HAP-1 (cell line): ENCODE results near the gene PEAR1.

ENCODE experiments used
- DNase-seq, 2 experiments: peaks; one replicate each; pipeline ENCODE4 v3.0.0-alpha.2; 2016 to 2020; ENCODE audit warnings: low spot score in 2 of 2
- H3K27me3 ChIP-seq: fragments of 250-450 bp; sonication (Bioruptor Pico); 2 replicates; pipeline ENCODE4 v1.5.1; 2020; ENCODE audit warnings: low read depth, mild to moderate bottlenecking, moderate library complexity
- H3K36me3 ChIP-seq: fragments of 250-450 bp; sonication (Bioruptor Pico); replicated peaks from 2 replicates; pipeline ENCODE4 v1.5.1; 2020; ENCODE audit warnings: mild to moderate bottlenecking
- H3K4me1 ChIP-seq: fragments of 250-450 bp; sonication (Bioruptor Pico); 2 replicates; pipeline ENCODE4 v1.5.1; 2020; ENCODE audit warnings: mild to moderate bottlenecking
- H3K4me3 ChIP-seq: fragments of 250-450 bp; sonication (Bioruptor Pico); 2 replicates; pipeline ENCODE4 v1.5.1; 2020; ENCODE audit warnings: mild to moderate bottlenecking, moderate library complexity
- H3K9me3 ChIP-seq: fragments of 250-450 bp; sonication (Bioruptor Pico); 2 replicates; pipeline ENCODE4 v1.5.1; 2020; ENCODE audit warnings: mild to moderate bottlenecking, moderate library complexity
- in situ Hi-C: fragments of 300-500 bp; cut with MboI; formaldehyde crosslinking; loops from 3 replicates; pipeline ENCODE4 v1.14.3; 2020; ENCODE audit warnings: low sequenced_read_pairs, inconsistent platforms, mixed read lengths

The PEAR1 gene

GRCh38 chr1:156881663-156882062 is 11.9 kb upstream of the PEAR1 start:
- DNase-seq, result no peak
- in situ Hi-C loops, result no loop called here
- Histone ChIP-seq H3K36me3 (no peaks in the 10 kb centered on the region), H3K27me3 (peaks cover 4% of the 10 kb centered on the region; the same call in 1 of the 2 replicates), H3K9me3 (no peaks in the 10 kb centered on the region), H3K4me1 (no peaks in the 10 kb centered on the region), H3K4me3 (no peak overlapping the region)

DNA sequence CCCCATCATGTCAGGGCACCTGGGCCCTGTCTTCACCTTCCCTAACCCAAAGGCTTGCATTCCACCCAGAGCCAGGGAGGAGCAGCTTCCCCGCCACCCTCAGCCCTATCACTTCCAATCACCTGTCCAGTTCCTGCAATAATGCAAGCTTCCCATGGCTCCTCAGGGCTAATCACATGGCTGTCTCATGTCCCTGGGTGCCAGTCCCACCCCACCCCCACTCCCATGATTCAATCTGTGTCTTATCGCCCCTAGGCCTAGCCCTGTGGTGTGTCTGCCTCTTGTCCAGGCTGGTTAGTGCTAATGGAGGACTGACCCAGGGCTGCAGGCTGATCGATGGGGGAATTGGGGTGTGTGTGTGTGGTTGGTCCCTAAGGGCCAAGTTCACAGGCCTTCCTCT is 11.0 kb upstream of the PEAR1 start:
- no peaks in the 10 kb centered on the region for H3K36me3 ChIP-seq
- DNase-seq, result no peak
- H3K4me3 ChIP-seq, result no peak overlapping the region
- no peaks in the 10 kb centered on the region for H3K4me1 ChIP-seq
- in situ Hi-C loops, result no loop called here
- peaks cover 4% of the 10 kb centered on the region; the same call in 1 of the 2 replicates for H3K27me3 ChIP-seq
- no peaks in the 10 kb centered on the region for H3K9me3 ChIP-seq

GRCh38 chr1:156883919-156884318 is 9.6 kb upstream of the PEAR1 start:
- in situ Hi-C loops, result no loop called here
- DNase-seq, result no peak
- no peaks in the 10 kb centered on the region for H3K4me1 ChIP-seq
- H3K9me3 ChIP-seq, result no peaks in the 10 kb centered on the region
- H3K4me3 ChIP-seq, result no peak overlapping the region
- H3K27me3 ChIP-seq, result no peaks in the 10 kb centered on the region
- H3K36me3 ChIP-seq, result no peaks in the 10 kb centered on the region

DNA sequence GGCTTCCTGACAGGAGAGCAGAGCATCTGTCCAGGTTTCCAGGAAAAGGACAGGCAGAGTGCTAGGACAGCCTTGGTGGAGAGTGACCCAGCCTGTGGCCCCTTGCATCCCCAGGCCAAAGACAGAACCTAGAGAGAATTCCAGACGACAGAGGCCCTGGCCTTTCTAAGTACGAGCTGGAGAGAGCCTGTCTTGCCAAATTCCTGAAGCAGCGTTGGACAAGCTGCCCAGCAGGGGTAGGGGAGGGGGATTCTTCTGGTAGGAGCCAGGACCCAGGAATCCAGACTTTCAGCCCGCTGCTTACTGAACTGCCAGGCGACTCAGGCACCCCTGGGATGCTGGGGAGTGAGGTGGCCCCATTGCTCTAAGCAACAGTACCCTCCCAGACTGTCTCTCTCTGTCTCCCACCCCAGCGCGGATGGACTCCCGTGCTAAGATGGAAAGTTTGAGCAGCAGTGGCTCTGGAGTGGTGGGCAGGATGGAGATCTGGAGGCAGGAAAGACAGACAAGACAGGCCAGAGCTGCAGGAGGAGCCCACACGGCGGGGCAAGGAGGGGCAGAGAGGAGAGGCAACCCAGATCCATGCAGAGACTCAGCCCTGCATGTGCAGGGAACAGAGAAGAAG is 8.8 kb upstream of the PEAR1 start:
- no peak for DNase-seq
- no peaks in the 10 kb centered on the region for H3K9me3 ChIP-seq
- no peaks in the 10 kb centered on the region for H3K27me3 ChIP-seq
- no peaks in the 10 kb centered on the region for H3K36me3 ChIP-seq
- H3K4me3 ChIP-seq, result no peak overlapping the region
- in situ Hi-C loops, result no loop called here
- H3K4me1 ChIP-seq, result no peaks in the 10 kb centered on the region

GRCh38 chr1:156885314-156885713 is 8.2 kb upstream of the PEAR1 start:
- no peaks in the 10 kb centered on the region for H3K36me3 ChIP-seq
- H3K4me3 ChIP-seq, result no peak overlapping the region
- DNase-seq, result no peak
- no peaks in the 10 kb centered on the region for H3K9me3 ChIP-seq
- H3K27me3 ChIP-seq, result no peaks in the 10 kb centered on the region
- H3K4me1 ChIP-seq, result peaks cover 5% of the 10 kb centered on the region
- in situ Hi-C loops, result no loop called here

DNA sequence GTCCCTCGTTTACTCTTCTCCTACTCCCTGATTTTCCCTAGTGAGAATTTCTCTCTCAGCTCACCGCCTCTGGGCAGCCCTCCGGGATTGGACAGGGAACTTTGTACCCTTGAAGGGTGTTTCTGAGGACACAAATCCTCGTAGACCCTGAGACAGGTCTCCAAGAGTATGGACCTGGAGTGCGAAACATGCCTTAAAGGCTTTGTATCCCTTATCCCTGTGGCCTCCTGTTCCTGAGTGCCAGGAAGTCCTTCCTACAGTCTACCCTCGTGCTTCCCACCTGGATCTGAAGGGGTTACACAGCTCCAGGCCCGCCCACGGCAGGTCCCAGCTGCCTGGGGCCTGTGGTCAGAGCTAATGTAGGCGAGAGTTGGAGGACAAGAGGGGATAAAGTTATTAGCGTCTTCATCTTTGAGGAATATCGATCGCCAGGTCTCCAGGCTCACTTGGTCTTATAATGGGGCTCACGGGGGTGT is 7.6 kb upstream of the PEAR1 start:
- H3K9me3 ChIP-seq, result no peaks in the 10 kb centered on the region
- in situ Hi-C loops, result no loop called here
- DNase-seq, result no peak
- no peaks in the 10 kb centered on the region for H3K27me3 ChIP-seq
- no peak overlapping the region for H3K4me3 ChIP-seq
- H3K4me1 ChIP-seq, result peaks cover 9% of the 10 kb centered on the region
- H3K36me3 ChIP-seq, result no peaks in the 10 kb centered on the region

- H3K27me3 ChIP-seq, result no peaks in the 10 kb centered on the region
- no peak for DNase-seq
- no peaks in the 10 kb centered on the region for H3K36me3 ChIP-seq
- H3K4me3 ChIP-seq, result no peak overlapping the region
- in situ Hi-C loops, result no loop called here
- H3K4me1 ChIP-seq, result peaks cover 17% of the 10 kb centered on the region
- H3K9me3 ChIP-seq, result no peaks in the 10 kb centered on the region
Measured at GRCh38 chr1:156886583-156887281, 6.8 kb upstream of the PEAR1 start.

GRCh38 chr1:156887317-156887716 is 6.2 kb upstream of the PEAR1 start:
- no peak overlapping the region for H3K4me3 ChIP-seq
- in situ Hi-C loops, result no loop called here
- DNase-seq, result no peak
- no peaks in the 10 kb centered on the region for H3K9me3 ChIP-seq
- H3K36me3 ChIP-seq, result no peaks in the 10 kb centered on the region
- H3K27me3 ChIP-seq, result no peaks in the 10 kb centered on the region
- peaks cover 21% of the 10 kb centered on the region for H3K4me1 ChIP-seq

- Histone ChIP-seq H3K4me1 (peaks cover 21% of the 10 kb centered on the region), H3K36me3 (no peaks in the 10 kb centered on the region), H3K27me3 (no peaks in the 10 kb centered on the region), H3K9me3 (no peaks in the 10 kb centered on the region), H3K4me3 (no peak overlapping the region)
- DNase-seq, result no peak
- in situ Hi-C loops, result no loop called here
Measured at GRCh38 chr1:156887734-156888133, 5.8 kb upstream of the PEAR1 start.

DNA sequence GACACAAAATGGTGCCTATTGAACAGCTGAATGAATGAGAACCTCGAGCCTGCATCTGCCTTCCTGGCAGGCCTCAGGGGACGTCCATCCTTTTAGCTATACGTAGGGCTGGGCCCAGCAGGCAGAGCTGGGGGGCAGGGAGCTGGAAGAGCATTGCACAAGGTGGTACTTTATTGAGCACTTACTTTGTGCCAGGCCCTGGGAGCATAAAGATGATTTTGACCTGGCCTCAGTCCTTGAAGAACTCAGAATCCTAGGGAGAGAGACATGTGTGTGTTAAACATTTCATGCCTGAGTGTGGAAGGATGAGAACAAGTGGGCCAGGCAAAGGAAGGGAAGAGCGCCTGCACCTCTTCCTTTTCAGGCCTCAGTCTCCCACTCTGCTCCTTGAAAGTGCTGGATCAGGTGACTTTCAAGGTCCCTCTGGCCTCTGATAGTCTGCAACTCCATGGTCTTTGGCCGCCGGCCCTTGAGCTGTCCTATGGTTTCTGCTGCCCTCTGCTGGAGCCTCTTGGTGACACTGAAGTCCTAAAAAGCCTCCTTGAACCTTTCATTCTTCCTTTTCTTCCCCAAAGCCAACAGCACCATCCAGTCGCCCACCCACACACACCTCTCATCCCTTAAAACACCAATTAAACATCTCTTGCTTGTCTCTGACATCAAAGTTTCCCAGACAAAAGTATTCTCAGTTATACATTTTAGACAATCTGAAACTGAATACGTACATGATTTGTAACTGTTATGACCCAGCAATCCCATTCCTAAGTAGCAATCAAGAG is 3.5 kb upstream of the PEAR1 start:
- DNase-seq, result peak; percentile 86 to 93
- no peaks in the 10 kb centered on the region for H3K36me3 ChIP-seq
- H3K27me3 ChIP-seq, result no peaks in the 10 kb centered on the region
- no peaks in the 10 kb centered on the region for H3K9me3 ChIP-seq
- H3K4me3 ChIP-seq, result no peak overlapping the region
- peaks cover 21% of the 10 kb centered on the region for H3K4me1 ChIP-seq
- in situ Hi-C loops, result no loop called here

GRCh38 chr1:156892190-156893047 is 1.1 kb upstream of the PEAR1 start:
- Histone ChIP-seq H3K4me3 (peak overlapping the region; percentile 6; the same call in 1 of the 2 replicates), H3K9me3 (no peaks in the 10 kb centered on the region), H3K36me3 (no peaks in the 10 kb centered on the region), H3K27me3 (no peaks in the 10 kb centered on the region), H3K4me1 (peaks cover 21% of the 10 kb centered on the region)
- peak; percentile 85 to 97 for DNase-seq
- in situ Hi-C loops, result no loop called here

GRCh38 chr1:156894001-156894400 is 483 bp downstream of the PEAR1 start:
- DNase-seq, result no peak
- no peak overlapping the region for H3K4me3 ChIP-seq
- no peaks in the 10 kb centered on the region for H3K36me3 ChIP-seq
- no peaks in the 10 kb centered on the region for H3K9me3 ChIP-seq
- no peaks in the 10 kb centered on the region for H3K27me3 ChIP-seq
- peaks cover 21% of the 10 kb centered on the region for H3K4me1 ChIP-seq
- in situ Hi-C loops, result no loop called here

DNA sequence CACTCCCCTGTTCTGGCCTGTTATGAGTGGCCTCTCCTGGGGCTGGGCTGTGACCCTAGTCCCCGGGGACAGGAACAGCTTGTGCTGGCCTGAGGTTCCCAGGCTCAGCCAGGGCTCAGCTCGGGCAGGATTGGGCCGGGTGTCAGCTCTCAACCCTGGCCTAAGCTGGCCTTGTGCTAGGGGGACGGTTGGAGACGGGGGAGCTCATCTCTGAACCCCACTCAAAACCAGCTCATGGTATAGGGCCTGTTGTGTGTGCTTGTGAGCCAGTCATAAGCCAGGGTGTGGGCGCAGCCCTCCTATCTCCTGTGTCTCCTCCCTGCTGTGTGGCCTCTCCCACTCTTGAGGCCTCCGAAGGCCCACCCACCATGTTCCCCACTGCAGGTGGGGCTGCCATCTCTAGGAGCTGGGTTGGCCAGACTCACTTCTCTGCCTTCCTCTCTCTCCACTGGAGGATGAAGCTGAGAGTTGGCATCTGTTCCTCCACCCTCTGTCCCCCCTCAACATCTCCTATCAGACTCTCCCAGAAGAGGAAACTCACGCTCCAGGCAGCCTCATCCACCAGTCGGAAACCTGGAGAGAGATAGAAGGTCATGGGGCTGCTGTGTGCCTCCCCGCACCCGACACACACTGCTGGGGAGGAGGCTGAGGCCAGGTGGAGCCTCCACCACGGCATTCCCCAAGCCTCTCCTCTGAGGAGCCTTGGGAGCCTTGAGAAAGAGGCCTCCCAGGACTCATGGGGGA is 1.4 kb downstream of the PEAR1 start:
- DNase-seq, result no peak
- Histone ChIP-seq H3K36me3 (no peaks in the 10 kb centered on the region), H3K9me3 (no peaks in the 10 kb centered on the region), H3K27me3 (no peaks in the 10 kb centered on the region), H3K4me3 (no peak overlapping the region), H3K4me1 (peaks cover 21% of the 10 kb centered on the region)
- in situ Hi-C loops, result no loop called here
